ENCODE data around the gene PDGFA.

The PDGFA gene

GRCh38 chr7:471191-471865 is 48.3 kb downstream of the PDGFA start:
- no peak for DNase-seq

- DNase-seq, result no peak
Observed at GRCh38 chr7:469563-469961, 50.1 kb downstream of the PDGFA start.

DNA sequence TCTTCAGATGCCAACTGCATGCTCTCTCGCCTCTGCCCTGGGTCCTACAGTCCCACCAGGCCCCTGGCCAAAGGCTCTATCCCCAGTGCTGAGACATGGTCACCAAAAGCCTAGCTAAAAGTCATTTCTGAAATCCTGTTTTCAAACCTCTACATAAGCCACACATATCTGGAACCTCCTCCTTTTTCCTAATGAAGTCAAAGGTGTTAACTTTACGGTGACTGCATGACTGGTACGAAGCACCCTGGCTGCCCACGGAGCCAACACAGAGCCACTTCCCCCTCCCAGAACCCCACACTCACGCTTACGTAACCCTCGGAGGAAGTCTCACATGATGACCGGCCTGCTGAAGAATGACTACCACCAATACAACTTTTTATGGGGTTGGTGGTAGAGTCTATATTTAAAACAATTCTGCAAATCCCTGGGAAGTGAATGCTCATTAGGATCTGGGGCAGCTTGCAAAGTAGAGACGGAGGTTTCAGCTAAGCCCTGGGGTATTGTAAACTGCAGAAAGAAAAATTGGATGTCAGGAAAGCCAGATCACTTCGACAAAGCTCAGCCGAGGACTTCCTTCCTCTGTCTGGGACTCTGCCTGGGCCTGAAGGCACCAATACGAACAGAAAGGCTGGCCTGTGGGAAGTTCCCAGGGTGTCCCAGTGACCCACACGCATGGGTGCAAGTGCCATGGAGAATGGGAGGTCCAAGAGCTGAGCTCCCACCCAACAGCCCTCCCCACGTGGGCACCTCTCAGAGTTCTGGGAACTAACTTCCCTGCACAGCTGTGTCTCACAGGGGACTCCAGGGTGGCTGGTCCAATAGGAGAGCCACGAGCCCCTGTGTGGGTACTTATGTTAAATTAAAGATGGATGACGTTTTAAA is 50.7 kb downstream of the PDGFA start:
- no peak for DNase-seq

- DNase-seq, result no peak
Observed at GRCh38 chr7:467856-468545, 51.6 kb downstream of the PDGFA start.

GRCh38 chr7:467393-467828 is 52.2 kb downstream of the PDGFA start:
- no peak for DNase-seq

GRCh38 chr7:466465-467191 is 53.0 kb downstream of the PDGFA start:
- DNase-seq, result no peak

DNA sequence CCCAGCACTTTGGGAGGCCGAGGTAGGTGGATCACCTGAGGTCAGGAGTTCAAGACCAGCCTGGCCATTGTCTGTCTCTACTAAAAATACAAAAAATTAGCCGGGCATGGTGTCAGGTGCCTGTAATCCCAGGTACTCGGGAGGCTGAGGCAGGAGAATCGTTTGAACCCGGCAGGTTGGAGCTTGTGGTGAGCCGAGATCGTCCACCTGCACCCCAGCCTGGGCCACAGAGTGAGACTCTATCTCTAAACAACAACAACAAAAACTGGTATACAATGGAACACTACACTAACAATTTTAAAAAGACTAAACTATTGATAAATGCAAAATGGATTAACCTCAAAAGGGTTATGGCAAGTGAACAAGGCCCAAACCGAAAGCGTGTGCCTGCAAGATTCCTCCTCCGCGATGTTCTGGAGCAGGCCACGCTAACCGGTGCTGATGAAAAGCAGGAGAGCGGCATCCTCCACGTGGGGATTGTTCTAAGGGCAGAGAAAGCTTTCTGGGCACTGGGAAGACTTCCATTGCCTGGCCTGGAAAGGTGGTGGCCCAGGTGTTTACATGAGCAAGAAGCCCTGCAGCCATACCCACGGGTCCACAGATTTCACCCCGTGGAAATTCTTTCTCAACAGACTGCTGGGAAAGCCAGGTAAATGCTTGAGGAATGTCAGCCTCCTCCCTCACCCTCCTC is 53.8 kb downstream of the PDGFA start:
- no peak for DNase-seq

DNA sequence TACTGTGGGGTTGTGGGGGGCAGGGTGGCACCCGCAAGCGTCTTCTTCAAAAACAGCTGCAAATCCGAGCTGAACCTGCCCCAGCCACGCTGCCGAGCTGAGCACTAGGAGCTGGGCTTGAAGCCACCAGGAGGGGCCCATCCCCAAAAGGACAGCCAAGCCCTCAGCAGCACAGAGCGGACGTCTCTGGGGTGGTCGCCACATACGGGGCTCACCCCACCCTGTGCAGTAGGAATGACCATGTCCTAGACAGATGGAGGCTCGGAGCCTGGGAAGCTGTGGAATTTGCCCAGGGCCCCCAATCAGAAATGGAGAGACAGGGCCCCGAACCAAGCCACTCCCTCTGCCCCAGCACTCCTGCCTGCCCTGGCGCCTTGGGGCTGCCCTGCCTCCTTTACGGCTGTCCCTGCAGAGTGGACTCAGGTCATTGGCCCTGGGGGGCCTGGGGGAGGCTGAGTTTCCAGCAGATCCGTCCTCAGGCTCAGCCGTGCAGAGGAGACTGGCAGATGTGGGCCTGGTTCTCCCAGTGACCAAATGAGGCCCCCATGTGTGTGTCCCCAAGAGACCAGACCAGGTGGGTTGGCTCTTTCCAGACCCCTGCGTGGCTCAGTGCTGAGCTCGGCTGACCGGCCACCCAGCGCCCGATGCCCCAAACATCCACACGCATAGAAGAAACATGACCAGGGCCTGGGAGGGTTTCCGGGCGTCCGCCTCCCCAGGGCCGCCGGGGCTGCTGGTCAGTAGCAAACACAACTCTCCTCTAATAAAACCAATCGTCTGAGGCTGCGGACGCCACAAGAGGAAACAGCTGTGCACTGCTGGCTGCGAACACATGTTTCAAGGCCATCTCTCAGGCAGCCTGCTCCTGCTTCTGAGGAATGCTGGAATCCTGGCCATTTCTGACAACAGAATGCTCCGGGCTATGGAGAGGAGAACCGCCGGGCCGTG is 54.9 kb downstream of the PDGFA start:
- DNase-seq, result no peak

DNA sequence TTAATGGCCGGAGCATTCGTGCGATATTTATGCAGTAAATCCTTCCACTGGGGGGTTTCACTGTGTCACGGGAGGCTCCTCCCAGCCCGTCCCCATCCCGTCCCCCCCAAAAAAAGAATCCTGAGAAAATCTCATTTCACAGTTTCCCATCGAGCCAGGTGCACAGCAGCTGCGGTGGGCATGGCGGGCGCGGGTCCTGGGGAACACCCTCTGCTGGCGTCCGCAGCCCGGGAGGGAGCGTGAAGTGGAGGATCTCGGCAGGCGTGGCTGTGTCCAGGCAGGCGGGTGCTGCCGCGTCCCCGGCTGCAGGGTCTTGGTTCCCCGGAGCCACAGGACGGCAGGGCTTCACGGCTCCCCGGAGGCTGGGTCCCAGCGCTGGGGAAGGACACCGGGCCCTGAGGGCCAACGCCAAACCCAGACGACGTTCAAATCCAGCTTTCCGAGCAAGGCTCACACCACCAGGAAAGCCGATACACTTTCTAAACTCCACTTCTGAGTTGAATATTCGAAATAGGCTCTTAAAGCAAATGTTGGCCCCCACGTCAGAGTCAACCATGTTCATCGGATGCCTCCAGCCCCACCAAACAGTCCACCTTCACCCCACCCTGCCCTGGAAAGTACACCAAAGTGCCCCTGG is 55.7 kb downstream of the PDGFA start:
- no peak for DNase-seq

DNA sequence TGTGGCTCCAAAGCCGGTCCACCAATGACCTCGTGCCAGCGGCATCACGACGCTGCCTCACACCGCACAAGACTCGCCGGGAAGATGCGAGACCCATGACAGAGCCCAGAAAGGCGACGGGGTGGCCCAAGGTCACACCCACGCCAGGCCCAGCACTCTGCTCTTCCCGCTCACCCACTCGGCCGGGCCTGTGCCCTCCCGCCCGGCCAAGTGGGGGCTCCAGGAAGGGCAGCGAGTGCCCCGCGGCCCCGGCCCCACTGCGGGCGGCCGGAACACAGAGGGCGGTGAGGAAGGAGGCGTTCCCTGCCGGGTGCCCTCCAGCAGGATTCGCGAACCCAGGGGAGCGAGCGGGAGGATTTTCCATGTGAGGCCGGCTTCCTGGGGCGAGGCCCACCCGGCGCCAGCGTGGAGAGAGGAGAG is 56.3 kb downstream of the PDGFA start:
- no peak for DNase-seq

DNA sequence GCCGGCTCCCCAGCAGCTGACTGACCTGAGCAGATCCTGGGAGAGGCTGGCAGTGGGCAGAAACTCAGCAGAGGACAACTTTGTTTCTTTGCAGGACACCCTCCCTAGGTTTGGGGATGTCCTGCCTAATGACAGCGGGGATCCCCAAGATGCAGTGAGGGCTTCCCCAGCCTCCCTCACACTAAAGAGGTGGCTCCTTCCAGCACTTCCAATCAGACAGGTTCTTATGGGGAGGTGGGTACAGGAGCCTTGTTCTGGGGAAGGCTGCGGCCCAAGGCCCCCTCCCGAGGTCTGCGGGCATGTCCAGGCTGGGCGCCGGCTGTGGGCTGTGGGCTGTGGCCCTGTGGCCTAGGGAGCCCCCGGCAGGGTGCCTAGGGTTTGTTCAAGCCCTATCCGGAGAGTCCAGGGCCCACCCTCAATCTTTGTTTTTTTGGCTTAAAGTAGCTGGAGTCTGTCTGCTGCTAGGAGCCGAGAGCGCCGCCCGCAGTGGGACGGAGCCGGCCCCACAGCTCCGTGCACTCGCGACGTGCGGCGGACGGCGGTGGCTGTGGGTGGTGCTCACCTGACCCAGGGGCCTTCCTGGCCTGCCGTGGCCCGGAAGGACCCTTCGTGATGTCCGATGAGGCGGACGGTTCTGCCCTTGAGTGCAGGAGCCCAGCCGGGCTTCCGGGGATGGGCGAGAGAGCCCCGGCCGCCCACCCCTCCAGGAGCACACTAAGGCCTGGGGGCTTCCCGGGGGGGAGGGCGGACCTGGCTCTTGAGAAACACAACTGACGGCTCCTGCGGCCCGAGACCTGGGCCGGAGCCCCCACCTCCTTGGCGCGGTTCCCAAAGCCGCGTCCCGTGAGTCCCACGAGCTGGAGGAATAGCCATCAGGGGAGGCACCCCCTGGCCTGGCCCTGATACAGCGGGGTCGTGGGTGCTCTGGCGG is 57.2 kb downstream of the PDGFA start:
- DNase-seq, result no peak

DNA sequence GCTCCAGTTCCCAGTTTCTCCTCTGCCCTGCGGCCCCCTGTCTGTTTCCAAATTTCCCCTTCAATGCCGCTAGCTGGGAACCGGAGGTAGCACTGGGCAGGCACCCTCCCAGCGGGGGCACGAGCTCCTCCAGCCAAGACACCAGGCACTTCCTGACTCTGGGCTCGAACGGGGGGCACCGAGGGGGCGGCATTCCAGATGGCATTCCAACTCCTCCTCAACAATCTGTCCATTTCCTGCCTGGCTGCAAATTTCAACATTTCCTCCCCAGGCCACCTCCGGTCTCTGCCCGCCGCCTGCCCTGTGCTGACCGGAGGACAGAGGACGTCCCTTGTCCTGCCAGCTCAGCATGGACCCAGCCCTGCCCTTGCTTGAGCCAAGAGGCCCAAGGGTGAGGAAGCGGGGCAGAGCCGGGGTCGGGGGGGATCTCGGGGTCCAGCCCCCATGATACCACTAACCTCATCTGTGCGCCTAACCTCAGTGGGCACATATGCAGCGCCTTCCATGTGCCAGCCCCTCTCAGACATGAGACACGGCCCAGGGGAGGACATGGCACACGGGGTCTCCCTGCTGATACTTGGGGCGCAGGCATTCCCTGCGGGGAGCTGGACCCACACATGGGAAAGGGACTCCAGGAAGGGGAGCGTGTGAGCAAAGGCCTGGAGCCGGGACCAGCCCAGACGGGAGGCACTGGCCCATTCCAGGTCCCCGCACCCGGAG is 58.0 kb downstream of the PDGFA start:
- no peak for DNase-seq

- DNase-seq, result no peak
Observed at GRCh38 chr7:461117-461452, 58.6 kb downstream of the PDGFA start.

DNA sequence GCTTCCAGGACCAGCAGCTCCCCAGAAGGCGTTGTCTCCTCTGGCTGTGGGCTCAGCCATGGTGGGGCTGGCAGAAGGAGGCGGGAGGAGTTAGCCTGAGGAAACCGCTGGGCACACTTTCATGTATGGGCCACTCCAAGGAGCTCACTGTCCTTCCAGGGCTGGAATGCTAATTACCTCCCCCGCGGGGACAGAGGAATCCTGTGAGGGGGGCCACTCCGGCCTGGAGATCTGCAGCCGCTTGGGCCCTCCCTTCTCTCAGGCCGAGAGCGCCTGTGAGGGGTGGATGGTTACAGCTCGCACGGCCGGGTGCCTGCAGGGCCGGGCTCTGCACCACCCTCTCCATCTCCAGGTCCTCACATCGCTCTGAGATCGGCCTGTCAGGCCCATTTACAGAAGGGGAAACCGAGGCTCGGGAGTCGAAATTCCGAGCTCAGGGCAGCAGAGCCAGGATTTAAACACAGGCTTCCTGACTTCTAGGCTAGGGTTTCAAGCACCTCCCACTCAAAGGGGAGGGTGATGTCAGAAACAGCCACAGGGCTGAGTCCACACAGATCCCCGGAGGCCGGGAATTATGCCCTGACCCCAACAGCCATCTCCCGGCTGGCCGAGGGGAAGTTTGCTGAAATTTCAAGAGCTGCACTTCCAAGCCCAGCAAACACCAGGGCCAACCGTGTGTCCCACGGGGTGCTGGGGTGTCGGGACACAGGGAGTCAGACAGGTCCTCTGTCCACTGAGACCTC is 59.1 kb downstream of the PDGFA start:
- DNase-seq, result no peak

DNA sequence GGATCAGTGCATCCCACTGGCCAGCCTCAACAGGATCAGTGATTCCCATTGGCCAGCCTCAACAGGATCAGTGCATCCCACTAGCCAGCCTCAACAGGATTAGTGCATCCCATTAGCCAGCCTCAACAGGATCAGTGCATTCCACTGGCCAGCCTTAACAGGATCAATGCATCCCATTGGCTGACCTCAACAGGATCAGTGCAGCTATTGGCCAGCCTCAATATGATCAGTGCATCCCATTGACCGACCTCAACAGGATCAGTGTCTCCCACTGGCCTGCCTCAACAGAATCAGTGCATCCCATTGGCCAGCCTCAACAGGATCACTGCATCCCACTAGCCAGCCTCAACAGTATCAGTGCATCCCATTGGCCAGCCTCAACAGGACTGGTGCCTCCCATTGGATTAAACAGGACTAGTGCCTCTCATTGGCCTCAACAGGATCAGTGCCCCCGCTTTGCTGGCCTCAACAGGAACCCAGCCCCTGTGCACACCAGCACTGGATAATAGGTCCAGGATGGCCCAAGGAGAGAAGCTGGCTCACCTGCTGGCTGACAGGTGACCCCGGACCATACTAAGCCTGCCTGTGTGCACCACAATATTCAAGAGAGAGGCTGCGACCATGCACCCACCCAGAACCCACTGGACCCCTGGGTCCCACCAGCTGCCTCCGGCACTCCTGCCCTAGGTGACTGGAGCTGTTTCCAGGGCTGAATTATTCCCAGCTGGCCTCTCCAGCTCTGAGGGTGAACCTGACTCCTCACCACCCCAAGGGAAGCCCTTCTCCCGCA is 59.9 kb downstream of the PDGFA start:
- DNase-seq, result no peak

- DNase-seq, result no peak
Observed at GRCh38 chr7:458511-459245, 61.0 kb downstream of the PDGFA start.

All from SHP77 treated with DMSO at 0.1 percent for 48 hours (cell line).